ENCODE data around the gene HEPHL1.
"Not testable (repeated sequence)": the region's sequence is repeated elsewhere in the genome, so short reads cannot be mapped to it uniquely, and the experiment has no call there.

The HEPHL1 gene

DNA sequence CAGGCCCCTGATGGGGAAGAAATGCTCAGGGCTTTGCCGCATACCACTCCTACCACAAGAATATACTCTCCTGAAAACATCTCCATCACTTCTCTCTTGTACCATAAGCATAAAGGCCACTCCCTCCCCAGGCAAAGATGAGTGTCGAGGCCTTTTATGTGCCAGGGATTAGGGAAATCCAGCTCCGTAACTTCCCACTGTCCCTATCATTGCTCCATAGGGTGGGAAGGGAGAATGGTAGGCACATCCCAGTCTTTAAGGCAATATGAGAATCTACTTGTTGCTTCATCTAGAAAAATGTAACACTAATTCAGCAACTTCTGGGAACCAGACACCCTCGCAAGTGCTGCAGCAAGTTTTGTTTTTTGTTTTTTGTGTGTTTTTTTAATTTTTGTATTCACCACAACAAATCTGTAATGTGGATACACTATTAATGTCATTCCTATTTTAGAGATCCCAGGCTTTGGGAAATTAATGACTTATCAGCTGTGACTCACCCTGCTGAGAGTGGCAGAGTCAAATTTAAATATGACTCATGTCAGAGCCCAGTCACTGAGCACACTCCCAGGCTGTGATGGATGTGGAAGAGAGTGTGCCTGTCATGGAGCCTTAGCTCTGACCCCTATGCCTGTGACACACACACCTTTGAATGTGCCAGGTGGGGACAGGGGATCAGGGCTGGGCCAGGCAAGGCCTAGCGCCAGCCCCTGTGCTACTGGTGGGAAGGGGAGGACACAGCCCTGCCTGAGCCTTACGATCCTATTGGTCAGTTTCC, 130.9 kb downstream of the HEPHL1 start:
- peak; percentile 91 for DNase-seq

- no peak for DNase-seq
Measured at GRCh38 chr11:94152678-94153065, 131.5 kb downstream of the HEPHL1 start.

DNA sequence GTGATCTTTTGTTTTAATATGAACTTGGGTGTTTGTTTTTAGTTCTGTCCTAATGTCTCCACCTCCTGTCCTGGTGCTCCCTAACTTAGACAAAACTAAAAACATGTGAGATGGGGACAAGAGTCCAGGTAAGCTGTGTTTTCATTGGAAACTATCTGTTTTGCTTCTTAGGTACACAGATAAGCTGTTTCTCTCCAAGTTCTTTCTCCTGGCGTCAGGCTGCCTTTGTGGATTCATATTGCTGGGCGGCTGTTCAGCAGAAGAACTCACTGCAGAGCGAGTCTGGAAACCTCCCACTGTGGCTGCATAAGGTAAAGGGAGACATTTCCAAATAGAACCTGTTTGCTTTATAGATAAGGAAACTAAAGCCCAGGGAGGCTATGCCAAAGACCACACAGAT, 132.2 kb downstream of the HEPHL1 start:
- no peak for DNase-seq

GRCh38 chr11:94154095-94154856, 133.1 kb downstream of the HEPHL1 start:
- DNase-seq, result no peak

GRCh38 chr11:94157339-94157738, 136.2 kb downstream of the HEPHL1 start:
- not testable (repeated sequence) for DNase-seq
